Heart left ventricle (tissue), 16 donors: Measurements from ENCODE around the gene DENND1B. TPM values are rescaled to one million over a fixed set of nuclear protein-coding genes. Genes with fewer than 3 reads are reported as not detected.

Source experiments
- ATAC-seq, 4 donors: fragments of 200-7000 bp; cut with Tn5 transposase; one replicate each; pipeline ENCODE4 v1.9.1; 2020 to 2022; ENCODE audit warnings: moderate library complexity in 4 of 4, mild to moderate bottlenecking in 3 of 4, moderate number of reproducible peaks in 1 of 4
- DNase-seq, 5 donors: peaks; one replicate each; pipeline ENCODE4 v3.0.0-alpha.2; 2020
- H3K27ac ChIP-seq, 12 donors: fragments of 200-600 bp; sonication (generic) in 4 of 12; one replicate each; pipeline versions ENCODE4 v1.5.0 to v1.8.0; 2016 to 2022; ENCODE audit warnings: mild to moderate bottlenecking in 2 of 12
- H3K27me3 ChIP-seq, 9 donors: fragments of 200-600 bp; sonication (generic) in 2 of 9; one replicate each; pipeline versions ENCODE4 v1.5.1 to v1.8.0; 2016 to 2022; ENCODE audit warnings: mild to moderate bottlenecking in 3 of 9
- H3K36me3 ChIP-seq, 9 donors: fragments of 200-600 bp; sonication (generic) in 2 of 9; one replicate each; pipeline versions ENCODE4 v1.5.0 to v1.8.0; 2018 to 2022; ENCODE audit warnings: mild to moderate bottlenecking in 2 of 9
- H3K4me1 ChIP-seq, 12 donors: fragments of 200-600 bp; sonication (generic) in 4 of 12; one replicate each; pipeline versions ENCODE4 v1.5.0 to v1.8.0; 2016 to 2022; ENCODE audit warnings: mild to moderate bottlenecking in 3 of 12
- H3K4me3 ChIP-seq, 12 donors: fragments of 200-600 bp; sonication (generic) in 4 of 12; one replicate each; pipeline versions ENCODE4 v1.5.0 to v1.8.0; 2017 to 2022; ENCODE audit warnings: mild to moderate bottlenecking in 9 of 12, moderate library complexity in 4 of 12
- H3K9me3 ChIP-seq, 12 donors: fragments of 200-600 bp; sonication (generic) in 4 of 12; one replicate each; pipeline versions ENCODE4 v1.5.0 to v1.8.0; 2016 to 2022; ENCODE audit warnings: mild to moderate bottlenecking in 1 of 12
- CTCF ChIP-seq, 12 donors: fragments of 200-600 bp; sonication (generic) in 4 of 12; IDR thresholded peaks; one replicate each; pipeline versions ENCODE4 v1.5.0 to v1.8.0; 2018 to 2022; ENCODE audit warnings: antibody characterized with exemption in 12 of 12, mild to moderate bottlenecking in 5 of 12
- POLR2A ChIP-seq, 2 donors: fragments of 450-650 bp; IDR thresholded peaks; one replicate each; pipeline ENCODE4 v1.6.1; 2017; ENCODE audit warnings: antibody characterized with exemption in 2 of 2, mild to moderate bottlenecking in 2 of 2, moderate library complexity in 2 of 2
- WGBS, 4 donors: extraction: QIAGEN DNeasy Blood & Tissue Kit in 2 of 4; methylation state at CpG; one replicate each; pipeline versions ENCODE4 v1.1.5 to v1.1.7; 2013 to 2018; 5-methylcytosine and 5-hydroxymethylcytosine counted together
- intact Hi-C, 10 donors: fragments of 100-400 bp; cut with DNase I; formaldehyde crosslinking; loops; one replicate each; pipeline versions ENCODE4 v1.11.1 to v1.14.2; 2022
- polyA plus RNA-seq, 2 donors: library from polyadenylated mRNA; stranded (reverse); fragments of 200-250 nt; gene quantifications; one replicate each; pipeline ENCODE4 v1.2.3, GENCODE V29; 2013
- total RNA-seq, 9 donors: library from RNA; depleted of rRNA in 2 of 9; stranded (reverse); fragments of >200 nt in 2 of 9; fragmentation: NEBNext Ultra II Directional in 3 of 9; extraction: Animal tissue kit (Norgen Biotek cat#: 25700) in 3 of 9; gene quantifications; one replicate each; pipeline versions ENCODE4 v1.1.0 to v1.2.4, GENCODE V29; 2016 to 2023
- donor health status: ischemic (EF 13 %, LVEDD 7.1; RV severe dilation, severe dysfunction).
- donor health status: healthy with polysubstance abuse.
- donor health status: DM: no; HTN: yes; CAD: no.
- donor health status: DM: no; HTN: no; CAD: no.
- donor health status: ischemic (EF 25% LVEDD 6.9; RV normal size, moderate dysfunction).
- donor health status: ischemic (EF 25% LVEDD 5.7; RV mildly dilated, moderate dysfunction).
- donor health status: healthy.
- donor health status: DM: yes; HTN: yes; CAD: no.
- donor health status: ischemic (EF 35%, LVEDD 5.7; RV mildly dilated, moderate dysfunction).
- donor health status: nonischemic (EF 11% LVEDD 7.7; RV severe dilation, severe dysfunction).
- donor health status: DM: yes; HTN: yes; CAD: no.
- donor health status: PGD.
- donor health status: ischemic (EF 29% LVEDD 5.4; RV normal size, mild dysfunction).
- donor health status: nonischemic (EF 23%, LVEDD 6.1; RV moderate dilation, normal function).

DENND1B gene
- total and polyA plus RNA-seq, 11 donors, result 4.0 to 31.4 (median 21.0) TPM

GRCh38 chr1:197673292-197673691, 102.0 kb downstream of the DENND1B start:
- intact Hi-C loops, result no loop called here
- 86 to 94% (median 89%) methylated on average over 2 of the region's 2 CpGs for WGBS, 4 donors
- ATAC-seq, result no peak

GRCh38 chr1:197672347-197672746, 102.9 kb downstream of the DENND1B start:
- H3K36me3 ChIP-seq, result no peaks in the 10 kb centered on the region
- H3K9me3 ChIP-seq, result no peaks in the 10 kb centered on the region
- H3K4me1 ChIP-seq, result peaks cover 0 to 20% (median 0%) of the 10 kb centered on the region in 12 donors
- WGBS, 4 donors, result 96 to 98% (median 98%) methylated on average over 1 of the region's 1 CpG
- ATAC-seq (no peak), DNase-seq (no peak)
- H3K4me3 ChIP-seq, result no peak overlapping the region
- no peak overlapping the region for H3K27ac ChIP-seq
- intact Hi-C loops, result no loop called here
- no peaks in the 10 kb centered on the region for H3K27me3 ChIP-seq
- no peak for TF ChIP-seq CTCF (IDR thresholded peaks at IDR 0.05)
- TF ChIP-seq POLR2A (IDR thresholded peaks at IDR 0.05), result no peak

More at GRCh38 chr1:197673292-197673691, 102.0 kb downstream of the DENND1B start:
- H3K4me3 ChIP-seq, result no peak overlapping the region
- TF ChIP-seq POLR2A (IDR thresholded peaks at IDR 0.05) (no peak), CTCF (IDR thresholded peaks at IDR 0.05) (no peak)
- no peaks in the 10 kb centered on the region for H3K36me3 ChIP-seq
- no peak overlapping the region for H3K27ac ChIP-seq
- no peak for DNase-seq
- H3K9me3 ChIP-seq, result no peaks in the 10 kb centered on the region
- H3K27me3 ChIP-seq, result no peaks in the 10 kb centered on the region
- H3K4me1 ChIP-seq, result peaks cover 0 to 20% (median 0%) of the 10 kb centered on the region in 12 donors

GRCh38 chr1:197671920-197672319, 103.4 kb downstream of the DENND1B start:
- intact Hi-C loops, result no loop called here
- Histone ChIP-seq H3K9me3 (no peaks in the 10 kb centered on the region), H3K27me3 (no peaks in the 10 kb centered on the region), H3K4me1 (peaks cover 0 to 16% (median 0%) of the 10 kb centered on the region in 12 donors), H3K4me3 (no peak overlapping the region), H3K27ac (no peak overlapping the region), H3K36me3 (no peaks in the 10 kb centered on the region)
- WGBS, 4 donors, result 74 to 76% (median 74%) methylated on average over 1 of the region's 1 CpG
- no peak for DNase-seq
- no peak for ATAC-seq
- TF ChIP-seq CTCF (IDR thresholded peaks at IDR 0.05) (no peak), POLR2A (IDR thresholded peaks at IDR 0.05) (no peak)

GRCh38 chr1:197671140-197671539, 104.1 kb downstream of the DENND1B start:
- H3K36me3 ChIP-seq, result no peaks in the 10 kb centered on the region
- peaks cover 0 to 11% (median 0%) of the 10 kb centered on the region in 12 donors for H3K4me1 ChIP-seq
- TF ChIP-seq CTCF (IDR thresholded peaks at IDR 0.05) (no peak), POLR2A (IDR thresholded peaks at IDR 0.05) (no peak)
- ATAC-seq, result no peak
- WGBS, 4 donors, result 97 to 100% (median 98%) methylated on average over 1 of the region's 1 CpG
- H3K4me3 ChIP-seq, result no peak overlapping the region
- H3K9me3 ChIP-seq, result no peaks in the 10 kb centered on the region
- no peak overlapping the region for H3K27ac ChIP-seq
- H3K27me3 ChIP-seq, result no peaks in the 10 kb centered on the region
- intact Hi-C loops, result no loop called here
- no peak for DNase-seq
